HG02759 (cell line): Measurements from ENCODE around the gene UBXN6.

Experiments used
- ATAC-seq: cut with Tn5 transposase; IDR thresholded peaks from one replicate; pipeline ENCODE4 v1.9.1; 2021; ENCODE audit warnings: mild to moderate bottlenecking, moderate library complexity; ENCODE audit not compliant: unreplicated experiment

The UBXN6 gene

GRCh38 chr19:4456843-4457653, 546 bp downstream of the UBXN6 start:
- peak; percentile 8 for ATAC-seq

- no peak for ATAC-seq
Observed at GRCh38 chr19:4456476-4456842, 1.1 kb downstream of the UBXN6 start.

GRCh38 chr19:4455719-4456475, 1.7 kb downstream of the UBXN6 start:
- no peak for ATAC-seq

- ATAC-seq, result no peak
Observed at GRCh38 chr19:4454747-4455718, 2.6 kb downstream of the UBXN6 start.

GRCh38 chr19:4453232-4454179, 4.1 kb downstream of the UBXN6 start:
- no peak for ATAC-seq

GRCh38 chr19:4452230-4452990, 5.2 kb downstream of the UBXN6 start:
- ATAC-seq, result no peak

GRCh38 chr19:4449639-4450028, 8.0 kb downstream of the UBXN6 start:
- ATAC-seq, result no peak

GRCh38 chr19:4449022-4449638, 8.5 kb downstream of the UBXN6 start:
- no peak for ATAC-seq

- ATAC-seq, result no peak
Observed at GRCh38 chr19:4448147-4448985, 9.2 kb downstream of the UBXN6 start.

- no peak for ATAC-seq
Observed at GRCh38 chr19:4447327-4448146, 10.1 kb downstream of the UBXN6 start.

GRCh38 chr19:4446704-4447200, 10.8 kb downstream of the UBXN6 start:
- ATAC-seq, result no peak

- ATAC-seq, result no peak
Observed at GRCh38 chr19:4445963-4446703, 11.5 kb downstream of the UBXN6 start.

GRCh38 chr19:4444765-4445741, 12.5 kb downstream of the UBXN6 start:
- ATAC-seq, result no peak

- ATAC-seq, result no peak
Observed at GRCh38 chr19:4443966-4444764, 13.4 kb downstream of the UBXN6 start.
